GM10248 (cell line): ENCODE data around the gene SLC25A20.
A peak's percentile ranks its signal among the peaks of the same experiment; 100 is the strongest.

Experiments used
- CTCF ChIA-PET: fragments of 300-600 bp; sonication (Branson Sonifier 250); formaldehyde crosslinking; extraction: SDS; loops from one replicate; lab custom pipeline; 2021; ENCODE audit warnings: antibody characterized with exemption; lab: Yijun Ruan, JAX
- POLR2A ChIA-PET: fragments of 350-650 bp; sonication (Branson Sonifier 250); formaldehyde crosslinking; extraction: SDS; loops from one replicate; lab custom pipeline; 2020; ENCODE audit warnings: antibody characterized with exemption; lab: Yijun Ruan, JAX
- DNase-seq: peaks from one replicate; pipeline ENCODE4 v3.0.0; 2012; ENCODE audit errors: extremely low spot score
- TF ChIP-seq, protein P1 (sequence below): IDR thresholded peaks from 2 replicates; pipeline ENCODE4 v1.5.1; 2012; ENCODE audit warnings: mild to moderate bottlenecking, low read depth; ENCODE audit errors: extremely low read depth, missing control alignments, control extremely low read depth

SLC25A20 gene

DNA sequence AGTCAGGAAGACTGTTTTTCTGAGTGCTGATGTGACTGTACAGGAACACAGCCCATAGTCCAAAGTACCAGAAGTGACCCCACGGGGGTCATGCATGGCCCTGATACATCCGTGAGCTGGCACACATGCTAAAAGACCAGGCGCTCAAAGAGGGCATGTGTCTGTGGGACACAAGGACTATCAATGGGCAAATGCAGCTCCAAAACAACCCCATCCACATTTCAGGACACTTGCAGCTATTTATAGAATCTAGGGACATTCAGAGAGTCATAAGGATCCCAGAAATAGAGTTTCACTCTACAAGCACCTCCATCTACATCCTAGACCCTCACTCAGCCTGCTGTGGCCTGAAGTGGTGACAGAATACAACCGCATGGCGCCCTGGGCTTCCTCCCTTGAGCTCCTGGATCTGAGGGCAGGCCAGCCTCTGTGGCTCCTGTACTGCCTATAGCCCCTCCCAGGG is 17.0 kb downstream of the SLC25A20 start:
- TF ChIP-seq, protein P1, sequence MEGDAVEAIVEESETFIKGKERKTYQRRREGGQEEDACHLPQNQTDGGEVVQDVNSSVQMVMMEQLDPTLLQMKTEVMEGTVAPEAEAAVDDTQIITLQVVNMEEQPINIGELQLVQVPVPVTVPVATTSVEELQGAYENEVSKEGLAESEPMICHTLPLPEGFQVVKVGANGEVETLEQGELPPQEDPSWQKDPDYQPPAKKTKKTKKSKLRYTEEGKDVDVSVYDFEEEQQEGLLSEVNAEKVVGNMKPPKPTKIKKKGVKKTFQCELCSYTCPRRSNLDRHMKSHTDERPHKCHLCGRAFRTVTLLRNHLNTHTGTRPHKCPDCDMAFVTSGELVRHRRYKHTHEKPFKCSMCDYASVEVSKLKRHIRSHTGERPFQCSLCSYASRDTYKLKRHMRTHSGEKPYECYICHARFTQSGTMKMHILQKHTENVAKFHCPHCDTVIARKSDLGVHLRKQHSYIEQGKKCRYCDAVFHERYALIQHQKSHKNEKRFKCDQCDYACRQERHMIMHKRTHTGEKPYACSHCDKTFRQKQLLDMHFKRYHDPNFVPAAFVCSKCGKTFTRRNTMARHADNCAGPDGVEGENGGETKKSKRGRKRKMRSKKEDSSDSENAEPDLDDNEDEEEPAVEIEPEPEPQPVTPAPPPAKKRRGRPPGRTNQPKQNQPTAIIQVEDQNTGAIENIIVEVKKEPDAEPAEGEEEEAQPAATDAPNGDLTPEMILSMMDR: no peak
- CTCF ChIA-PET: interaction anchor here (0.8 kb wide), 1 partner anchor 27 kb away, joined by 3 read pairs; no protein-coding TSS in a partner anchor
- no peak for DNase-seq
- POLR2A ChIA-PET: no interaction called here

DNA sequence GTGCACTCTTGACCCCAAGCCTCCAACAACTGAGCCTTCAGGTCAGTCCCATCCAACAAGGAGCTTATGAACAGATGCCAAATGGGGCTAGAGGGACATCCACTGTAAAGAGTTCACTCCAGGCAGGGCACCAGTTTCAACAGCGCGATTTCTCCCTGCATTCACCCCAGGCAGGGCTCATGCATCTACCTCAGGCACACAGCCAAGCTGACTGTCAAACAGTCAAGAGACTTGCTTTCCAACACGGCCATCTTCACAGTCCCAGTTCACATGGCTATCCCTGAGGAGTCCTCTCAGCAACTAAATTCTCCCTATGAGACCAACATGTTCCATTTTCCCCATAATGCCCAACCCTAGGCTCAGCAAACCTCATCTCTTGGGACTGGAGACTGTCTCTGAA is 17.7 kb downstream of the SLC25A20 start:
- no peak for DNase-seq
- TF ChIP-seq, protein P1: no peak
- ChIA-PET CTCF (interaction anchor here (1.1 kb wide), 1 partner anchor 8 kb away, joined by 3 read pairs; no protein-coding TSS in a partner anchor), POLR2A (interaction anchor here (0.6 kb wide), 1 partner anchor 108 kb away, joined by 3 read pairs; no protein-coding TSS in a partner anchor)

DNA sequence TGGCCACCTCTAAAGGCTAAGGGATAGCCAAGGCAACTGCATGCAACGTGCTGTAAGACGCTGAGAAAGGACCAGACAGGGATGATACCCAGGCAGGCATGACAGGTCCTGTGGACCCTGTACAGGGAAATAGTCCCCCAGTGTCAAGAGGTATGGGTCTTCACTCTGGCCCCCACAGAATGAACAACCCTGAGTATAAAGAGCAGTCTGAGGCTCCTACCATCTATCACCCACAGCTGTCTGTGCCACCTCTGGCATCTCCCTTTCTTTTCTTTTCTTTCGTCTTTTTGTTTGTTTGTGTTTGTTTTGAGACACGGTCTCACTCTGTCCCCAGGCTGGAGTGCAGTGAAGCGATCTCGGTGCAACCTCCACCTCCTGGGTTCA is 18.7 kb downstream of the SLC25A20 start:
- DNase-seq: no peak
- TF ChIP-seq, protein P1: no peak
- POLR2A ChIA-PET: interaction anchor here (0.7 kb wide), 1 partner anchor 18 kb away, joined by 9 read pairs; no protein-coding TSS in a partner anchor
- CTCF ChIA-PET: interaction anchor here (1.1 kb wide), 1 partner anchor 140 kb away, joined by 5 read pairs; no protein-coding TSS in a partner anchor

DNA sequence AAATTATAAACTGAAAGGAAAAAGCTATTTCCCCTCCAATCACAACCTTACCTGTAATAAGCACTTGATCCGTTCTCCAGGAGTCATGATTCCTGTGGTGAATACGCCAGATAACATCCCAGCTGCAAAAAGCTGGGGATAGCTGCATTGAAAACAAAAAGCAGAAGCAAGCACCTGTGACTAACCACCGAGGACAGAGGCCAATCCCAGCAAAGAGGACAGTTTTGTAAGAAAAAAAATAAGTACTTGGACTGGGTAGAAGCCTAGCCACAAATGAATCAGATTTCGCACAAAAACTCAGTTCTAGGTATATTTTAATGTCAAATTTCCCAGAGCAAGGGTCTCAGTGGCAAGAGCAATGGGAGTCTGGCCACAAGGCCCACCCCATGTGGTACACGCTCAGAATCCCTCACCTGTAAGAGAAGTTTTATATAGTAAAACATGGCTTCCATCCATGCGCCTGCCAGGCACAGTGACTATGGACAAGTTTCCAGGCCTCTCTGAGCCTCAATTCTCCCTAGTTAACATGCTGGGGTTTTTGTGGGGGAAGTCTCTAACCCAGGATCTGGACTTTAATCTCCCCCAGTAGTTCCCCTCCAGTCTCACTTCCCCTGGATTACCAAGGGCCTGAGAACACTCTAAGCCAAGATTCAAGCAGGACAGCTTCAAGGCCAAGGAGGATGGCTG is 19.2 kb downstream of the SLC25A20 start:
- ChIA-PET CTCF (interaction anchor here (1.1 kb wide), 1 partner anchor 140 kb away, joined by 5 read pairs; no protein-coding TSS in a partner anchor), POLR2A (interaction anchor here (0.7 kb wide), 1 partner anchor 19 kb away, joined by 9 read pairs; no protein-coding TSS in a partner anchor)
- TF ChIP-seq, protein P1: no peak
- DNase-seq: peak; percentile 49

DNA sequence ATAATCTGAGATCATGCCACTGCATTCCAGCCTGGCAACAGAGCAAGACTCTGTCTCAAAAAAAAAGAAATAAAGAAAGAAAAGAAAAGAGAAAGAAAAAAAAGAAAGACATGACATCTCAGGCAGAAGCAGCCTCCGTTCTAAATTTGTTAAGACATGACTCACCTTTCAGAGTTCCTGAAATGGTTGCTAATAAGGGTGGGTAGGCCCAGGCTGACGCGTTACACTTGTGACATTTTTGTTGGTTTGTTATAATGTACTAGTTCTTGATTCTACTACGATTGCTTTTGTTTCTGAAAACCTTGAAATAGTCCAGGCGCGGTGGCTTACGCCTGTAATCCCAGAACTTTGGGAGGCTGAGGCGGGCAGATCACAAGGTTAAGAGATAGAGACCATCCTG is 21.0 kb downstream of the SLC25A20 start:
- POLR2A ChIA-PET: no interaction called here

GRCh38 chr3:48863122-48863521 is 35.6 kb downstream of the SLC25A20 start:
- TF ChIP-seq, protein P1: no peak
- ChIA-PET POLR2A (interaction anchor here (0.6 kb wide), 1 partner anchor 48 kb away, joined by 7 read pairs; no protein-coding TSS in a partner anchor), CTCF (interaction anchor here (1.0 kb wide), 1 partner anchor 15 kb away, joined by 3 read pairs; the partner anchor contains the start of gene PRKAR2A)
- no peak for DNase-seq

More for the DNA sequence above, 21.0 kb downstream of the SLC25A20 start:
- TF ChIP-seq, protein P1: no peak
- no peak for DNase-seq
- CTCF ChIA-PET: interaction anchor here (0.7 kb wide), 1 partner anchor 22 kb away, joined by 3 read pairs; no protein-coding TSS in a partner anchor
